Trophoblast cell (in vitro differentiated cells and primary cell): ENCODE data around the gene PTCH2.

Experiments
- DNase-seq, 2 donors: peaks; one replicate each; pipeline ENCODE4 v3.0.0-alpha.2; 2016
- H2AFZ ChIP-seq: 2 replicates; pipeline ENCODE4 v1.6.1; 2013; ENCODE audit warnings: low read length, moderate library complexity, mild to moderate bottlenecking; ENCODE audit not compliant: insufficient read depth, poor library complexity
- H2AK5ac ChIP-seq: 2 replicates; pipeline ENCODE4 v1.6.1; 2013; ENCODE audit warnings: mild to moderate bottlenecking, low read length
- H2BK120ac ChIP-seq: 2 replicates; pipeline ENCODE4 v1.6.1; 2013; ENCODE audit warnings: low read length, mild to moderate bottlenecking, moderate library complexity; ENCODE audit not compliant: insufficient read depth, poor library complexity
- H2BK12ac ChIP-seq: 2 replicates; pipeline ENCODE4 v1.6.1; 2013; ENCODE audit warnings: mild to moderate bottlenecking, low read length, moderate library complexity
- H2BK5ac ChIP-seq: 2 replicates; pipeline ENCODE4 v1.6.1; 2013; ENCODE audit warnings: low read length, low read depth, moderate library complexity, mild to moderate bottlenecking; ENCODE audit not compliant: poor library complexity
- H3K14ac ChIP-seq: 2 replicates; pipeline ENCODE4 v1.6.1; 2013; ENCODE audit warnings: mild to moderate bottlenecking, low read length
- H3K18ac ChIP-seq: 2 replicates; pipeline ENCODE4 v1.6.1; 2013; ENCODE audit warnings: mild to moderate bottlenecking, low read length
- H3K23ac ChIP-seq: 2 replicates; pipeline ENCODE4 v1.6.1; 2013; ENCODE audit warnings: low read length
- H3K27ac ChIP-seq: 2 replicates; pipeline ENCODE4 v1.5.1; 2013; ENCODE audit warnings: low read depth, mild to moderate bottlenecking, inconsistent platforms, low read length, moderate library complexity
- H3K27me3 ChIP-seq: 2 replicates; pipeline ENCODE4 v1.6.1; 2013; ENCODE audit warnings: inconsistent platforms, mild to moderate bottlenecking, low read length, moderate library complexity; ENCODE audit not compliant: insufficient read depth
- H3K36me3 ChIP-seq, 2 experiments: 1 replicate in 1 of 2; 2 replicates in 1 of 2; pipeline ENCODE4 v1.6.1; 2013; ENCODE audit warnings: low read length in 2 of 2, mild to moderate bottlenecking in 2 of 2, moderate library complexity in 1 of 2; ENCODE audit not compliant: insufficient read depth in 2 of 2, control insufficient read depth in 1 of 2
- H3K4ac ChIP-seq: 2 replicates; pipeline ENCODE4 v1.6.1; 2013; ENCODE audit warnings: low read depth, mild to moderate bottlenecking, low read length, moderate library complexity
- H3K4me1 ChIP-seq, 2 experiments: 1 replicate in 1 of 2; 2 replicates in 1 of 2; pipeline ENCODE4 v1.6.1; 2013; ENCODE audit warnings: low read length in 2 of 2, mild to moderate bottlenecking in 2 of 2, moderate library complexity in 1 of 2; ENCODE audit not compliant: insufficient read depth in 2 of 2, control insufficient read depth in 1 of 2
- H3K4me2 ChIP-seq: 2 replicates; pipeline ENCODE4 v1.6.1; 2013; ENCODE audit warnings: inconsistent platforms, mild to moderate bottlenecking, low read length, moderate library complexity
- H3K4me3 ChIP-seq: 2 replicates; pipeline ENCODE4 v1.5.1; 2013; ENCODE audit warnings: mild to moderate bottlenecking, low read depth, low read length, inconsistent platforms
- H3K79me1 ChIP-seq: one replicate; pipeline ENCODE4 v1.6.1; 2013; ENCODE audit warnings: low read length
- H3K79me2 ChIP-seq: 2 replicates; pipeline ENCODE4 v1.6.1; 2013; ENCODE audit warnings: low read length, mild to moderate bottlenecking; ENCODE audit not compliant: control insufficient read depth, insufficient read depth, poor library complexity
- H3K9ac ChIP-seq: 2 replicates; pipeline ENCODE4 v1.6.1; 2013; ENCODE audit warnings: mild to moderate bottlenecking, low read length
- H3K9me3 ChIP-seq: 2 replicates; pipeline ENCODE4 v1.6.1; 2013; ENCODE audit warnings: low read depth, mild to moderate bottlenecking, control low read depth, inconsistent platforms, low read length; ENCODE audit not compliant: insufficient read depth
- H4K12ac ChIP-seq: 2 replicates; pipeline ENCODE4 v1.6.1; 2013; ENCODE audit warnings: low read depth, mild to moderate bottlenecking, low read length, moderate library complexity
- H4K8ac ChIP-seq: 2 replicates; pipeline ENCODE4 v1.6.1; 2013; ENCODE audit warnings: low read depth, mild to moderate bottlenecking, low read length, moderate library complexity
- H4K91ac ChIP-seq: one replicate; pipeline ENCODE4 v1.6.1; 2013; ENCODE audit warnings: low read depth, mild to moderate bottlenecking, low read length, moderate library complexity
- WGBS: extraction: QIAGEN DNeasy Blood & Tissue Kit; methylation state at CpG from one replicate; pipeline ENCODE4 v1.1.7; 2013; ENCODE audit warnings: missing lambda C conversion rate; ENCODE audit not compliant: insufficient read length, insufficient coverage; ENCODE audit errors: extremely low coverage; 5-methylcytosine and 5-hydroxymethylcytosine counted together

PTCH2 gene

DNA sequence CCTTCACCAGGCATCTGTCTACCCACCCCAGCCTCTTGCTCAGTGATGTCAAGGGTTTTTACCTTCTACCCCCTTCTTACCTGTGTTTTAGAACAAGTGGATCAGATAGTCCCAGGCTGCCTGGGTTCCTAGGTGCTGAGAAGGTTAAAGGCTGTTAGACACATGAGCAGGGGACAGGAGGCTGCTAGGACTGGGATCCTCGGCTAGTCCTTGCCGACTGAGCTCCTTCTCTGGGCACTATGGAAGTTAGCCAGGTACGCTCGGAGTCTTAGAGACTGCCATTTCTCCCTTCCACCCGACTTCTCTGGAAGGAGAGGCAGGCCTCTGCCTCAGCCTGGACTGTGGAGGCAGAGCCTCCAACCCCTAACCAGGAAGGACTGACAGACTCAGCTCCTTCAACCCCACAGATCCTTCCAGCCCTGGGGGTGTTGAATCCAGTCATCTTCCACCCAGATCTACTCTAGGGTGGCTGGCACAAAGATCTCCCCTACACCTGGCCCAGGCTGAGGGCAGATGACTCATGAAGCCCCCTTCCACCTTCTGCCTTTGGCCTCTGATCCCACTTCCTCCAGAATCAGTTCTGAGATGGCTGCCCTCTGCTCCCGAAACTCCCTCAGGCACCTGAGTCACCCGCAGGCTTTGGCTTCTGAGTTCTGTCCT lies 36.2 kb downstream of the PTCH2 start, which contains the start of gene DYNLT4:
TSS of gene DYNLT4 (minus strand) at position 648 of the 660 bp plus-strand sequence. CDS start 683 bp downstream, outside the sequence.
- Histone ChIP-seq H3K36me3 (peaks cover 44 to 49% of the 10 kb centered on the region in 2 experiments), H3K4me1 (peaks cover 64 to 68% of the 10 kb centered on the region in 2 experiments), H3K27ac (peak within 1 kb of the TSS; percentile 98), H3K4me2 (peak within 1 kb of the TSS; percentile 27), H4K12ac (peak within 1 kb of the TSS; percentile 31), H4K91ac (peak within 1 kb of the TSS; percentile 96), H3K4me3 (no peak within 1 kb of the TSS), H2BK5ac (peak within 1 kb of the TSS; percentile 91), H3K4ac (peak within 1 kb of the TSS; percentile 84), H2BK12ac (peak within 1 kb of the TSS; percentile 94), H3K9me3 (no peaks in the 10 kb centered on the region), H3K27me3 (no peaks in the 10 kb centered on the region), H3K23ac (no peak within 1 kb of the TSS), H2AFZ (peak within 1 kb of the TSS; percentile 24), H3K9ac (peak within 1 kb of the TSS; percentile 35), H3K18ac (peak within 1 kb of the TSS; percentile 64), H3K79me1 (peaks cover 49% of the 10 kb centered on the region), H3K14ac (peak within 1 kb of the TSS; percentile 73), H3K79me2 (peaks cover 25% of the 10 kb centered on the region), H2BK120ac (peak within 1 kb of the TSS; percentile 92), H2AK5ac (peak within 1 kb of the TSS; percentile 37), H4K8ac (peak within 1 kb of the TSS; percentile 86)
- no CpG with 5 or more reads among the region's 7 CpGs for WGBS
- DNase-seq = no peak

DNA sequence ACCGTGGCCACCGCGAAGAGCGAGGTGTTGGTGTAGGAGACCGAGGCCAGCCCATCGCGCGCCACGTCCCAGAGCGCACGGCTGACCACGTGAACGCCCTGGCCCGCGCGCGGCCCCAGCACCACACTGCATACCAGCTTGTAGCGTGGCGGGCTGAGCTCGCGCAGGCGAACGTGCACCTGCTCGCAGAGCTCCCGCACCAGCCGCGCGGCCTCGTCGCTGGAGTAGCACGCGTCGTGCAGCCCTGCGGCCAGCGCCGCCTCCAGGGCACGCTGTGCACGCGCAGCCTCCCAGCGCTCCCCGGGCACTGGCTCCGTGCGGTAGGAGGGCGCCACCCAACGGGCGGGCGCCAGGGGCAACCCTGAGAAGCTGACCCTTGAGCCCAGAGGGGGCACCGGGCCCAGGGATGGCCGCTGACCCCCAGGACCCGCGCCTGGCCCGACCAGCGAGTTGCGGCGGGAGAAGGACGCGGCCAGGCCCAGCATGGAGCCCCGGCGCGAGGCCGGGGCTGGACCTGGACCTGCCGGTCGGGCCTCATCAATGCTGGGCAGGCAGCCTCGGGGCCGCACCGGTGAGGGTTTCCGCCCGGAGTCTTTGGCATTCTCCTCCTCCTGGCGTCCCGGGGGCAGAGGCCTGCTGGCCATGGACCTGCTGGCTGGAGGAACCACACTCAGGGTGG lies 36.9 kb downstream of the PTCH2 start:
- no peaks in the 10 kb centered on the region for H3K9me3 ChIP-seq
- no peak overlapping the region for H3K9ac ChIP-seq
- H3K36me3 ChIP-seq = peaks cover 44 to 50% of the 10 kb centered on the region in 2 experiments
- H4K12ac ChIP-seq = no peak overlapping the region
- H3K27me3 ChIP-seq = no peaks in the 10 kb centered on the region
- H2BK5ac ChIP-seq = peak overlapping the region; percentile 78
- peak overlapping the region; percentile 71 for H4K8ac ChIP-seq
- H2AFZ ChIP-seq = peak overlapping the region; percentile 9
- H3K4ac ChIP-seq = peak overlapping the region; percentile 84
- peak overlapping the region; percentile 94 for H2BK12ac ChIP-seq
- DNase-seq = peak; percentile 66 to 72
- peak overlapping the region; percentile 73 for H3K14ac ChIP-seq
- no CpG with 5 or more reads among the region's 70 CpGs for WGBS
- H3K18ac ChIP-seq = peak overlapping the region; percentile 74
- peaks cover 63% of the 10 kb centered on the region in 2 experiments for H3K4me1 ChIP-seq
- H3K23ac ChIP-seq = no peak overlapping the region
- no peak overlapping the region for H3K4me2 ChIP-seq
- peaks cover 27% of the 10 kb centered on the region for H3K79me2 ChIP-seq
- H3K27ac ChIP-seq = peak overlapping the region; percentile 98
- H4K91ac ChIP-seq = peak overlapping the region; percentile 79
- H2AK5ac ChIP-seq = peak overlapping the region; percentile 89
- peaks cover 46% of the 10 kb centered on the region for H3K79me1 ChIP-seq
- peak overlapping the region; percentile 92 for H2BK120ac ChIP-seq
- H3K4me3 ChIP-seq = no peak overlapping the region

DNA sequence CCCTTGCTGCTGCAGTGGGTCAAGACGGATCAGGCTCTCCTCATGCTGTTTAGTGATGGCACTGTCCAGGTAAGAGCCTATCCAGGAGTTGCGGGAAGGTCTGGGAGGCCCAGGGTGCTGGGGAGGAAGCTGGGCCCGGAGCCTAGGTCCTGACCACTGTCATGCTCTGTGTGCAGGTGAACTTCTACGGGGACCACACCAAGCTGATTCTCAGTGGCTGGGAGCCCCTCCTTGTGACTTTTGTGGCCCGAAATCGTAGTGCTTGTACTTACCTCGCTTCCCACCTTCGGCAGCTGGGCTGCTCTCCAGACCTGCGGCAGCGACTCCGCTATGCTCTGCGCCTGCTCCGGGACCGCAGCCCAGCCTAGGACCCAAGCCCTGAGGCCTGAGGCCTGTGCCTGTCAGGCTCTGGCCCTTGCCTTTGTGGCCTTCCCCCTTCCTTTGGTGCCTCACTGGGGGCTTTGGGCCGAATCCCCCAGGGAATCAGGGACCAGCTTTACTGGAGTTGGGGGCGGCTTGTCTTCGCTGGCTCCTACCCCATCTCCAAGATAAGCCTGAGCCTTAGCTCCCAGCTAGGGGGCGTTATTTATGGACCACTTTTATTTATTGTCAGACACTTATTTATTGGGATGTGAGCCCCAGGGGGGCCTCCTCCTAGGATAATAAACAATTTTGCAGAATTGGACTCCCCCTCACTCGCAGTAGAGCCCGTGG lies 37.6 kb downstream of the PTCH2 start:
- peak overlapping the region; percentile 48 for H2BK12ac ChIP-seq

More for the DNA sequence above, 37.6 kb downstream of the PTCH2 start:
- Histone ChIP-seq H4K8ac (peak overlapping the region; percentile 20), H3K79me1 (peaks cover 48% of the 10 kb centered on the region), H3K4me3 (no peak overlapping the region), H2BK120ac (peak overlapping the region; percentile 18), H3K27ac (peak overlapping the region; percentile 7), H2BK5ac (peak overlapping the region; percentile 18), H3K9ac (no peak overlapping the region), H4K12ac (no peak overlapping the region), H3K23ac (no peak overlapping the region), H3K9me3 (no peaks in the 10 kb centered on the region), H3K4me1 (peaks cover 63 to 64% of the 10 kb centered on the region in 2 experiments), H2AFZ (no peak overlapping the region), H2AK5ac (peak overlapping the region; percentile 89), H3K14ac (peak overlapping the region; percentile 32), H3K4ac (no peak overlapping the region), H3K79me2 (peaks cover 32% of the 10 kb centered on the region), H4K91ac (peak overlapping the region; percentile 30), H3K4me2 (no peak overlapping the region), H3K36me3 (peaks cover 44 to 48% of the 10 kb centered on the region in 2 experiments), H3K27me3 (no peaks in the 10 kb centered on the region), H3K18ac (peak overlapping the region; percentile 74)
- WGBS = no CpG with 5 or more reads among the region's 20 CpGs
- peak; percentile 6 to 21 for DNase-seq
